Body of pancreas (tissue), 4 donors: ENCODE measurements around the gene MROH8. TPM values are rescaled to one million over a fixed set of nuclear protein-coding genes. Genes with fewer than 3 reads are reported as not detected.
A peak's percentile ranks its signal among the peaks of the same experiment; 100 is the strongest.

ENCODE experiments used
- ATAC-seq: fragments of 150-250 bp; one replicate; pipeline ENCODE4 v1.9.1; 2016
- DNase-seq, 4 donors: peaks; one replicate each; pipeline ENCODE4 v3.0.0-alpha.2; 2019
- H3K27ac ChIP-seq, 4 donors: fragments of 200-600 bp; sonication (generic); 1 replicate in 3 of 4; 2 replicates in 1 of 4; pipeline versions ENCODE4 v1.5.1 to v1.6.1; 2016 to 2019; ENCODE audit warnings: mild to moderate bottlenecking in 1 of 4, mixed read lengths in 1 of 4, moderate library complexity in 1 of 4
- H3K27me3 ChIP-seq, 2 donors: fragments of 200-600 bp; sonication (generic); one replicate each; pipeline ENCODE4 v1.6.0; 2016; ENCODE audit warnings: mild to moderate bottlenecking in 1 of 2
- H3K36me3 ChIP-seq, 2 donors: fragments of 200-600 bp; sonication (generic); replicated peaks in 1 of 2; 2 replicates each; pipeline ENCODE4 v1.5.1; 2016; ENCODE audit warnings: low read depth in 2 of 2; ENCODE audit not compliant: insufficient read depth in 1 of 2
- H3K4me1 ChIP-seq: fragments of 200-600 bp; sonication (generic); one replicate; pipeline ENCODE4 v1.6.0; 2016
- H3K4me3 ChIP-seq, 2 donors: fragments of 200-600 bp; sonication (generic); 1 replicate in 1 of 2; 2 replicates in 1 of 2; pipeline ENCODE4 v1.5.1; 2016 to 2019
- H3K9me3 ChIP-seq, 3 donors: fragments of 200-600 bp; sonication (generic); 1 replicate in 2 of 3; 2 replicates in 1 of 3; pipeline ENCODE4 v1.5.1; 2016
- CTCF ChIP-seq, 7 experiments: fragments of 450-650 bp in 4 of 7; fragments of 200-600 bp in 3 of 7; sonication (generic) in 3 of 7; IDR thresholded peaks; one replicate each; pipeline ENCODE4 v1.5.1; 2016 to 2019; ENCODE audit warnings: antibody characterized with exemption in 7 of 7
- POLR2A ChIP-seq, 3 donors: fragments of 450-650 bp; IDR thresholded peaks; one replicate each; pipeline ENCODE4 v1.6.1; 2016; ENCODE audit warnings: antibody characterized with exemption in 3 of 3, mild to moderate bottlenecking in 2 of 3
- WGBS, 2 donors: methylation state at CpG; one replicate each; pipeline ENCODE4 v1.1.5; 2017; 5-methylcytosine and 5-hydroxymethylcytosine counted together
- intact Hi-C: fragments of 100-400 bp; cut with DNase I; formaldehyde crosslinking; loops from one replicate; pipeline ENCODE4 v1.15.1; 2023
- total RNA-seq, 2 donors: library from RNA; depleted of rRNA; stranded (reverse); fragments of >200 nt; gene quantifications; one replicate each; pipeline ENCODE4 v1.1.0, GENCODE V29; 2016

Gene MROH8
- total RNA-seq, 2 donors from 2014 or later = 0.78 to 13.5 TPM

GRCh38 chr20:37225146-37225545, 45.8 kb upstream of the MROH8 start:
- 71 to 78% methylated on average over 5 of the region's 5 CpGs for WGBS, 2 donors
- Histone ChIP-seq H3K4me3 (no peak overlapping the region), H3K36me3 (peaks cover 31 to 50% of the 10 kb centered on the region in 2 donors), H3K4me1 (peaks cover 14% of the 10 kb centered on the region), H3K27me3 (no peaks in the 10 kb centered on the region), H3K27ac (no peak overlapping the region), H3K9me3 (no peaks in the 10 kb centered on the region)
- ATAC-seq = no peak
- peak in 1 of 4 donors; percentile 1 for DNase-seq
- intact Hi-C loops = no loop called here
- TF ChIP-seq CTCF (IDR thresholded peaks at IDR 0.05) = no peak
- TF ChIP-seq POLR2A (IDR thresholded peaks at IDR 0.05) = no peak

GRCh38 chr20:37223053-37223452, 43.7 kb upstream of the MROH8 start:
- Histone ChIP-seq H3K36me3 (peaks cover 17 to 38% of the 10 kb centered on the region in 2 donors), H3K9me3 (no peaks in the 10 kb centered on the region), H3K4me1 (peaks cover 14% of the 10 kb centered on the region), H3K27me3 (no peaks in the 10 kb centered on the region), H3K27ac (no peak overlapping the region), H3K4me3 (no peak overlapping the region)
- ATAC-seq (peak; percentile 62), DNase-seq (peak in 2 of 4 donors; percentile 4 to 49)
- TF ChIP-seq CTCF (IDR thresholded peaks at IDR 0.05) (no peak), POLR2A (IDR thresholded peaks at IDR 0.05) (no peak)
- intact Hi-C loops = no loop called here

- H3K27ac ChIP-seq = no peak overlapping the region
Observed at GRCh38 chr20:37222086-37222485, 42.7 kb upstream of the MROH8 start.

GRCh38 chr20:37220731-37221130, 41.4 kb upstream of the MROH8 start:
- TF ChIP-seq CTCF (IDR thresholded peaks at IDR 0.05) (no peak), POLR2A (IDR thresholded peaks at IDR 0.05) (no peak)
- Histone ChIP-seq H3K4me1 (peaks cover 14% of the 10 kb centered on the region), H3K27ac (no peak overlapping the region), H3K27me3 (no peaks in the 10 kb centered on the region), H3K4me3 (no peak overlapping the region), H3K9me3 (no peaks in the 10 kb centered on the region), H3K36me3 (peaks cover 13 to 30% of the 10 kb centered on the region in 2 donors)
- ATAC-seq (no peak), DNase-seq (no peak)
- intact Hi-C loops = no loop called here
- WGBS, 2 donors = 66 to 70% methylated on average over 3 of the region's 3 CpGs

More at GRCh38 chr20:37222086-37222485, 42.7 kb upstream of the MROH8 start:
- peaks cover 14% of the 10 kb centered on the region for H3K4me1 ChIP-seq
- no peak for TF ChIP-seq CTCF (IDR thresholded peaks at IDR 0.05)
- TF ChIP-seq POLR2A (IDR thresholded peaks at IDR 0.05) = no peak
- intact Hi-C loops = no loop called here
- H3K4me3 ChIP-seq = no peak overlapping the region
- no peaks in the 10 kb centered on the region for H3K27me3 ChIP-seq
- 94 to 95% methylated on average over 4 of the region's 4 CpGs for WGBS, 2 donors
- H3K9me3 ChIP-seq = no peaks in the 10 kb centered on the region
- ATAC-seq (no peak), DNase-seq (no peak)
- peaks cover 17 to 35% of the 10 kb centered on the region in 2 donors for H3K36me3 ChIP-seq
